ENCODE measurements around the gene C14orf132.

The C14orf132 gene

DNA sequence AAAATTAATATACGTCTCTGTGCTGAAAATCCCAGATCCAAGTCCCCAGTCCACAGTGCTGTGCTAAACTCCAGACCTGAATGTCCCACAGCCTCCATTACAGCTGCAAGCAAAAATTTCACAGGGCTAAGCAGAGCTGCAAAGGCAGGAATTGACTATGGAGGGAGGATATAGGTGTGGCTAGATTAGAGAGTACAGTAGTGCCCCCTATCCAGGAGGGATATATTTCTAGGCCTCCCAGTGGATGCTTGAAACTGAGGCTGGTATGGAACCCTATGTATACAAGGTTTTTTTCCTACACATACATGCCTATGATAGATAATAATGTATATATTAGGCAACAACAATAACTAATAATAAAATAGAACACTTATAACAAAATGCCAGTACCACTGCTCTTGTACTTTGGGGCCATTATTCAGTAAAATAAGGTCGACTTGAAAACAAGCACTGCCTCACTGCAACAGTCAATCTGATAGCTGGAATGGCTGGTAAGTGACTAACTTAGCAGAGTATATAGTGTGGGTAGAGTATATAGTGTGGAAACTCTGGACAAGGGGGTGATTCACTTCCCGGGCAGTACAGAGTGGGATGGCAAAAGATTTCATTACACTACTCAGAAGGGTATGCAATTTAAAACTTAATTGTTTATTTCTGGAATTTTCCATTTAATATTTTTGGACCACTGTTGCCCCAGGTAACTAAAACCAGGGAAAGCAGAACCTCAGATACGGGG lies 82.7 kb downstream of the C14orf132 start:
- DNase-seq = no peak

- DNase-seq = no peak
Measured at GRCh38 chr14:96122496-96122895, 83.3 kb downstream of the C14orf132 start.

- no peak for DNase-seq
Measured at GRCh38 chr14:96125536-96125935, 86.4 kb downstream of the C14orf132 start.

DNA sequence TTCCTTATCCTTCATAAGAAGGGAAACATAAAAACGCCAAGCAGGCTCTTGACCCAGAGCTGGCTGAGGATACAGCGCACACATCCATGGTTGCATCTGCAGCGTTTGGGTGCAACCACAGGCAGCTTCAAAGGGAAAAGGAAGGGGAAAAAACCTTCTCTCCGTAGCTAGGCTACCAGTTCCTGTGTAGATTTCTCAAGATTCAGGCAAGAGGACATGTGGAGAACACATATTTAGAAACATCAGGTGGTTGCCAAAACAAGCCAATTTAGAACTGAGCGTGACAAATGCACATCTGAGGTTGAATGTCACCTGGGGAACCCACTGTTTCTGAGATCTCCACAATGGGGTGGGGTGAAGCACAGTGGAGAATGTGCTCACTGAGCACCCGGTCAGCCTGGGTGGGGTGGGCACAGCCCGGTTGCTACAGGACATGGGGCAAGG lies 87.2 kb downstream of the C14orf132 start:
- no peak for DNase-seq

DNA sequence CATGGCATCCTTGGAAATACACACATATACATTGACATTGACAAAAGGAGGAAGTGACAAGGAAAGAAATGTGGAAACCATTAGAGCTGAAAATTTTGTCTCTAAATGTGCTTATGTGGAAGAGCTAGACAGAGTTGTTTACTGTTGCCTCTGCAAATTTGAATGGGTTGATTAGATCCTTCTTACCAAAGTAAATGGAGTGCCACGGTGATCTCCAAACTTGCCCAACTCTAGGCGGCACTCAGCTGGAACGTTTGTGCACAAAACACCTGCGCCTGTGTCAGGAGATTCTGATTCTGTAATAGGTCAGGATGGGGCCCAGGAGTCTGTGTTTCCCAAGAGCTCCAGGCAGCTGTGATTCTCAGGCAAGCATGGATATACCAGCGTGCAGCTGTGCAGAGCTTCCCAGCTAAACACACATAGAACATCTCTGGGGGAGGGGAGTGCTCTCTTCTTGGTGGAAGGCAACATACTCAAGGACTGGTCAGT lies 87.7 kb downstream of the C14orf132 start:
- DNase-seq = no peak

GRCh38 chr14:96129128-96129736 lies 90.1 kb downstream of the C14orf132 start:
- DNase-seq = no peak

DNA sequence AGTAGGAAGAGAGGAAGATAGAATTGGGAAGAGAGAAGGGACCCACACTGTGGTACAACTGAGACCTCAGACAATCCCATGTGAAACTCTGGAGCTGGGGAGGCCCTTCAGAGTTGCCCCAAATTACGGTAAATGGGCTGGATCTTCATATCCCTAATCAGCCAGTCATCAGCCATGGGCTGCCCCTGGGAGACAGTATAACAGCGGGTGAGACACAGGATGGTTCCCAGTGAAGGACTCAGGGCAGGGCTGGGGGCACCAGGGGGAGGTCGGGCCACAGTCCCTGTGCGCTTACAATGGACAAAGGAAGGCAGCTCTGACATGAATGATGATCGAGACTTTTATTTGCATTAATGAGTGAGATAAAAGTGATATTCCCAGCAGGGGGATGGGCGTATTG lies 91.2 kb downstream of the C14orf132 start:
- no peak for DNase-seq

DNA sequence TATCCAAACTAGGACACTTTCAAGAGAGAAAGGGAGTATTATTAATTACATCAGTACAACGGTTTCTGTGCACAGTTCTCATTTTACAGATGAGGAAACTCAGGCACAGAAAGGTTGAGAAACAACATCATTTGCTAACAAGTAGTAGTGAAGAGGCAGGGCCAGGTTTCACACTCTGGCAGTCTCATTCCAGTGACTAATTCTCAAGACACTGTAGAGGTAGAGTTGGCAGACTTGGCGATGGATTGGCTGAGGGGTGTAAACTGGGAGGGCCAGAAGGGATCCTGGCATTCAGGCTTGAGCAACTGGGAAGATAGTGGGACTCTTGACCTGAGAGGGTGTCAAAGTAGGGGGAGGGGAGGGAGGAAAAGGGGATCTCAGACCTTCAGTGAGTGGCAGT lies 91.7 kb downstream of the C14orf132 start:
- DNase-seq = no peak

GRCh38 chr14:96131836-96132235 lies 92.7 kb downstream of the C14orf132 start:
- no peak for DNase-seq

DNA sequence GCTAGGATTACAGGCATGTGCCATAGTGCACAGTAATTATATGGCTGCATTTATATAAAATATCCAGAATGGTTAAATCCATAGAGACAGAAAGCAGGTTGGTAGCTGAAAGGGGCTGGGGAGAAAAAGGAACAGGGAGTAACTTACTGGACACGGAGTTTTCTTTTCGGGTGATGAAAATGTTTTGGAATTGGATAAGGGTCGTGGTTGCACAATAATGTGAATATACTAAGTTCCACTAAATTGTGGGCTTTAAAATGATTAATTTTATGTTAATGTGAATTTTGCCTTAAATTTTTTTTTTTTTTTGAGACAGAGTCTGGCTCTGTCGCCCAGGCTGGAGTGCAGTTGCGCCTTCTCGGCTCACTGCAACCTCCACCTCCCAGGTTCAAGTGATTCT lies 95.3 kb downstream of the C14orf132 start:
- no peak for DNase-seq

DNA sequence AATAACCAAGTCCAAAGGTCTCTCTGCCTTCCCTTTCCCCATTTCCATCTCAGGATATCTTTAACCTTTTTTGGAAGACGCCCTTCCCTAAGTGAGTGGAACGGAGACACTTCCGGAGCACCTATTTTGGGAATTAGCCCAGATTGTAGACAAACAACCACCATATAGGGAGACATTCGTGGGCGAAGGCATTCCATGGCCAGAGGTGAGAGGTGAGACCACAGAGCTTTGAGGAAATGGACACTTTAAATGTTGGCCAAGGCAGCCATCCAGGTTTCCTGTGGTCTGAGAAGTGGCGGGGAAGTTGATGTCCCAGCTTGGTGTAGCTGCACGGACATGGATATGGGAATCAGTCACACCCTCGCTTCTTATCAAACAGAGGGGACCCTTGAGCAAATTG lies 96.1 kb downstream of the C14orf132 start:
- DNase-seq = no peak

- DNase-seq = no peak
Measured at GRCh38 chr14:96136371-96137005, 97.3 kb downstream of the C14orf132 start.

GRCh38 chr14:96138241-96138640 lies 99.1 kb downstream of the C14orf132 start:
- no peak for DNase-seq

DNA sequence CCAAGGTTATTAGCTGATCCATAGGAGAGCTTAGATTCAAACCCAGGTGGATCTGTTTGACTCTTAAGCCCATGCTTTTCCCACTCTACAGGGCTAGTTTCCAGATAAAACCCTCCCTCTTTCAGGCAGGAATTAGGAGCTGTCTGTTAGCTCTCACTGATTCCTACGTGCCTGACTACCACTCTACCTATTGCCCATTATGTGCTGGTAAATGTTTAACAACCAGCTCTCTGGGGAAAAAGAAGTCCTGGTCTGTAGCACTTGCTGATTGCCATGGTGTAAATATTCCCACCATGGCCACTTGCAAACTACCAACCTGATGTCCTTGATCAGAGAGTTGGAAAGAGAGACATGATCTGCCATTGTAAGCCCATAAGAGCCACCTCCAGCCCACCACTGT lies 100.0 kb downstream of the C14orf132 start:
- no peak for DNase-seq

DNA sequence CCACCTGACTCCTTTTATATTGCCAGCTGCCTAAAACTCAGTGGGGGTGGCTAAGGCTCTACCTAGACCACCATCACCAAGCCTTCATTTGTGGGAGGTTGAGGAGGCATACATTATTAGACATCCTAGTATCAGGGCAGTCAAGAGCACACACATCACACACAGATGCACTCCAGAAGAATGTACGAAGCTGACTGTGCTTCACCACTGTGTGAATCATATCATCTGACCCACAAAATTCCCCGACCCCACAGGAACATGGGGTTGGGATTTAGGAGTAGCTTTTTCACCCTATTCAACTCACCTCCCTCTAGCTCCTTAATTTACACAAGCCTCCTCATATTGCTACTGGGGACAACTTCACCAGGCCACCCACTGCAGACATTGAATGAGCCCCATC lies 100.7 kb downstream of the C14orf132 start:
- DNase-seq = no peak

- DNase-seq = no peak
Measured at GRCh38 chr14:96140952-96141351, 101.8 kb downstream of the C14orf132 start.

Data from retina (tissue), 1 donor.